ENCODE measurements around the gene SLCO1B3. TPM values are rescaled to one million over a fixed set of nuclear protein-coding genes. Genes with fewer than 3 reads are reported as not detected.

The SLCO1B3 gene
- total RNA-seq = not detected in 2 replicates

GRCh38 chr12:20810487-20810886 lies at the start of gene SLCO1B3:
Gene SLCO1B3, plus strand, starts transcription at chr12:20810705. Its CDS starts 5,034 bp downstream, at chr12:20815739.

Other genes starting within 250 kb of the SLCO1B3 start
- under 0.01 and 0.19 TPM in 2 replicates for gene SLCO1C1, start 115.4 kb upstream of the SLCO1B3 start, total RNA-seq

Data from regular cardiac myocyte (primary cell).